Measurements from ENCODE around the gene ADM2. TPM values are rescaled to one million over a fixed set of nuclear protein-coding genes. Genes with fewer than 3 reads are reported as not detected.
"Not testable (repeated sequence)": the region's sequence is repeated elsewhere in the genome, so short reads cannot be mapped to it uniquely, and the experiment has no call there.

The ADM2 gene
- total and polyA plus RNA-seq, 3 experiments from 2014 or later, result 0.24 to 3.5 (median 3.4) TPM

DNA sequence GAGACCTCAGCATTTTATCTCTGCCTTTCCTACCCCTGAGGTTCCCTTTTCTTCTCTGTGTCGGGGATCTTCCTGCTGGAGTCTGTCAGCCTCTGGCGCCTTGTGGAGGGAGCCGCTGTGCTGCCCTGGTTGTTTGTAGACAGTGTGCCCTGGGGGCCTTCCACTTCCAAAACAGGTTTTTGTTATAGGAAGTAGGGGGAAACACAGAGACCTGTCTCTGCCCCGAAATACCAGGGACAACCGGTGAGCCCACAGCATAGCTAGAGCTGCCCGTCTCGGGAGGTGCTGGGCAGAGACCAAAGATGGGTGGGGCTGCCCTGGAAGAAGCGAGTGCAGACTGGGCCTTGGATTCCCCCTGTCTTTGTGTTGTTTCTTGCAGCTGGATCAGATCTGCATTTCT lies 34.7 kb downstream of the ADM2 start:
- Mint-ChIP-seq H3K4me3 (no peak overlapping the region), H3K9me3 (no peaks in the 10 kb centered on the region), H3K27me3 (peaks cover 0 to 1% of the 10 kb centered on the region in 2 donors), H3K36me3 (peaks cover 0 to 63% (median 2%) of the 10 kb centered on the region in 3 donors), H3K4me1 (peaks cover 9 to 22% (median 18%) of the 10 kb centered on the region in 3 donors), H3K27ac (no peak overlapping the region)
- no peak for DNase-seq
- no peaks in the 10 kb centered on the region for H3K9me3 ChIP-seq (ENCODE audit: low read length)
- H3K36me3 ChIP-seq (ENCODE audit: insufficient read depth, low read length), result peaks cover 13% of the 10 kb centered on the region
- no peaks in the 10 kb centered on the region for H3K4me1 ChIP-seq (ENCODE audit: insufficient read depth, low read length)
- H3K4me3 ChIP-seq (ENCODE audit: low read length), result no peak overlapping the region
- H3K27me3 ChIP-seq (ENCODE audit: insufficient read depth, low read length, poor library complexity, severe bottlenecking), result no peaks in the 10 kb centered on the region
- no peak overlapping the region for H3K27ac ChIP-seq (ENCODE audit: low read depth, low read length)
- POLR2A ChIA-PET, result no interaction called here
- CTCF ChIA-PET, result interaction anchor here (3.0 kb wide), 1 partner anchor 9 kb away, joined by 20 read pairs; the partner anchor contains the start of gene SCO2

DNA sequence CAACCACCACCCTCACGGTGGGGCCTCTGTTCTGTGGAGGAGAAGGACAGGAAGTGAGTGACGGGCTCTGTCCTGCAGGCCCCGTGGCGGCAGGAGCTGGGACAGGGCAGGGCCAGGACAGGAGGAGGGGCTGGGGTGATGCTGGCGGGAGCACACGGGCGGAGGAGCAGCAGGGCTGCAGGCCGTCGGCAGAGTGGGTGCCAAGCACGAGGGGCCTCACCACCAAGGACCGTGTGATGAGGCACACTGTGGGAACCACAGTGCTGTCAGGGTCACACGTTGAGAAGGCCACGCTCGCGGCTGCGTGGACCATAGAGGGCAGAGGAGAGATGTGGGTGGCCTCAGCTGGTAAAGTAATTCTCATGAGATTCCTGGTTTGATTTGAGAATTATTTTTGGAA lies 35.5 kb downstream of the ADM2 start:
- Histone ChIP-seq H3K9me3 (ENCODE audit: low read length) (no peaks in the 10 kb centered on the region), H3K4me1 (ENCODE audit: insufficient read depth, low read length) (no peaks in the 10 kb centered on the region), H3K27ac (ENCODE audit: low read depth, low read length) (no peak overlapping the region), H3K27me3 (ENCODE audit: insufficient read depth, low read length, poor library complexity, severe bottlenecking) (no peaks in the 10 kb centered on the region), H3K4me3 (ENCODE audit: low read length) (no peak overlapping the region), H3K36me3 (ENCODE audit: insufficient read depth, low read length) (peaks cover 13% of the 10 kb centered on the region)
- no peak overlapping the region for H3K4me3 Mint-ChIP-seq
- peaks cover 0 to 1% of the 10 kb centered on the region in 2 donors for H3K27me3 Mint-ChIP-seq
- POLR2A ChIA-PET, result interaction anchor here (1.2 kb wide), 1 partner anchor 9 kb away, joined by 3 read pairs; the partner anchor contains the start of gene SCO2
- H3K4me1 Mint-ChIP-seq, result peaks cover 9 to 22% (median 18%) of the 10 kb centered on the region in 3 donors
- CTCF ChIA-PET, result interaction anchor here (1.1 to 2.8 kb wide), 3 partner anchors 9 to 46 kb away, joined by 4 to 9 read pairs (median 8); partner anchors contain the start of genes LMF2, NCAPH2, SCO2 and SYCE3
- H3K27ac Mint-ChIP-seq, result peak overlapping the region in 1 of 8 donors; percentile 29
- no peak for DNase-seq
- no peaks in the 10 kb centered on the region for H3K9me3 Mint-ChIP-seq
- H3K36me3 Mint-ChIP-seq, result peaks cover 0 to 65% (median 2%) of the 10 kb centered on the region in 3 donors

DNA sequence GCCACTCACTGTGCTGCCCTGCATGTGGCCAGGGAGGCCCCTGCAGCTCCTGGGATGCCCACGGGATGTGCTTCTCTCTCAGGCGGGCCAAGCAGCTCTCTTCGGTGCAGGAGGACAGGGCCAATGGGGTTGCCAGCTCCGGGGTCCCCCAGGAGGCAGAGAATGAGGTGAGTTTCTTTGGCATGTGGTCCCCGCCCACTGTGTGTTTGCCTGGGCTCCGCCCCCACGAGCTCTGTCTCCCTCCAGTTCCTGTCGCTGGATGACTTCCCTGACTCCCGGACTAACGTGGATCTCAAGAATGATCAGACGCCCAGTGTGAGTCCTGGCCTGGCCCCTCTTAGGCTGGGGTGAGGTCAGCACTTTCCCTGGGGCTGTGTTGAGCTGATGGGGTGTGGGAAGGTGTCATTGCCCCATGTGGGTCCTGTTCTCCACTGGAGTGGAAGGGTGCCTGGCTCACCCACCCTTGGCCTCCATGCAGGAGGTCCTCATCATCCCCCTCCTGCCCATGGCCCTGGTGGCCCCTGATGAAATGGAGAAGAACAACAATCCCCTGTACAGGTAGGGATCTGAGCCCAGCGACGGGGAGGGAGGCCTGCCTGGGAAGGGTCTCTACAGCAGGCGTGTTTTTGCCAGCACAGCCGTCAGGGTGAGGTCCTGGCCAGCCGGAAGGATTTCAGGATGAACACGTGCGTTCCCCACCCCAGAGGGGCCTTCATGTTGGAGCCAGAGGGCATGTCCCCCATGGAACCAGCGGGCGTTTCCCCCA lies 36.3 kb downstream of the ADM2 start:
- ChIA-PET CTCF (interaction anchor here (0.5 to 2.8 kb wide), 4 partner anchors 8 to 73 kb away, joined by 4 to 9 read pairs (median 6); partner anchors contain the start of genes LMF2, NCAPH2, SCO2 and SYCE3), POLR2A (interaction anchor here (1.2 kb wide), 1 partner anchor 8 kb away, joined by 3 read pairs; the partner anchor contains the start of gene SCO2)
- Histone ChIP-seq H3K9me3 (ENCODE audit: low read length) (no peaks in the 10 kb centered on the region), H3K27me3 (ENCODE audit: insufficient read depth, low read length, poor library complexity, severe bottlenecking) (no peaks in the 10 kb centered on the region), H3K4me3 (ENCODE audit: low read length) (no peak overlapping the region), H3K27ac (ENCODE audit: low read depth, low read length) (no peak overlapping the region), H3K36me3 (ENCODE audit: insufficient read depth, low read length) (peaks cover 13% of the 10 kb centered on the region), H3K4me1 (ENCODE audit: insufficient read depth, low read length) (no peaks in the 10 kb centered on the region)
- no peak for DNase-seq
- Mint-ChIP-seq H3K4me1 (peaks cover 9 to 18% (median 13%) of the 10 kb centered on the region in 3 donors), H3K27me3 (no peaks in the 10 kb centered on the region), H3K9me3 (no peaks in the 10 kb centered on the region), H3K4me3 (no peak overlapping the region), H3K36me3 (peaks cover 0 to 65% (median 0%) of the 10 kb centered on the region in 3 donors), H3K27ac (no peak overlapping the region)

DNA sequence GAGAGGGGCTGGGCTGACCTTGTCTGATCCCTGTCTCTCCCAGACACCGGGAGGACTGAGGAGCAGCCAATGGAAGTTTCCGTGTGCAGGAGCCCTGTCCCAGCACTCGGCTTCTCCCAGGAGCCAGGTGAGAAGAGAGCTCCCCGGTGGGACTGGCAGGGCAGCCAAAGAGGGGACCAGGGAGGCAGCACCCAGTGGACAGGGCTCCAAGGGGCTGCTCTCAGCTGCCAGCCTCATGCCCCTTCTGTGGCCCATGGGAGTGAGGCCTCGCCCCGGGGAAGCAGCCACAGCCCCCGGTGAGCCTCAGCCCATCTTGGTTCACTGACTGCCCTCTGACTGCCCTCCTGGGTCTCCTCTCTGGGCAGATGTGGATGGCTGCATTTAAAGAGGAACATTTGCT lies 37.3 kb downstream of the ADM2 start:
- H3K9me3 ChIP-seq (ENCODE audit: low read length), result no peaks in the 10 kb centered on the region
- Mint-ChIP-seq H3K4me3 (no peak overlapping the region), H3K36me3 (peaks cover 0 to 70% (median 0%) of the 10 kb centered on the region in 3 donors), H3K4me1 (peaks cover 9 to 22% (median 13%) of the 10 kb centered on the region in 3 donors), H3K27ac (no peak overlapping the region), H3K27me3 (no peaks in the 10 kb centered on the region), H3K9me3 (no peaks in the 10 kb centered on the region)
- H3K27ac ChIP-seq (ENCODE audit: low read depth, low read length), result no peak overlapping the region
- no peaks in the 10 kb centered on the region for H3K4me1 ChIP-seq (ENCODE audit: insufficient read depth, low read length)
- CTCF ChIA-PET, result interaction anchor here (2.8 kb wide), 1 partner anchor 44 kb away, joined by 9 read pairs; the partner anchor contains the start of gene SYCE3
- DNase-seq, result no peak
- H3K4me3 ChIP-seq (ENCODE audit: low read length), result no peak overlapping the region
- POLR2A ChIA-PET, result no interaction called here
- H3K27me3 ChIP-seq (ENCODE audit: insufficient read depth, low read length, poor library complexity, severe bottlenecking), result no peaks in the 10 kb centered on the region
- peaks cover 13% of the 10 kb centered on the region for H3K36me3 ChIP-seq (ENCODE audit: insufficient read depth, low read length)

GRCh38 chr22:50519151-50519550 lies 37.8 kb downstream of the ADM2 start:
- H3K9me3 Mint-ChIP-seq, result no peaks in the 10 kb centered on the region
- Histone ChIP-seq H3K4me1 (ENCODE audit: insufficient read depth, low read length) (peaks cover 2% of the 10 kb centered on the region), H3K9me3 (ENCODE audit: low read length) (no peaks in the 10 kb centered on the region), H3K4me3 (ENCODE audit: low read length) (no peak overlapping the region), H3K36me3 (ENCODE audit: insufficient read depth, low read length) (peaks cover 13% of the 10 kb centered on the region), H3K27me3 (ENCODE audit: insufficient read depth, low read length, poor library complexity, severe bottlenecking) (no peaks in the 10 kb centered on the region), H3K27ac (ENCODE audit: low read depth, low read length) (no peak overlapping the region)
- no peak for DNase-seq
- peak overlapping the region in 1 of 8 donors; percentile 10 for H3K27ac Mint-ChIP-seq
- peaks cover 0 to 72% (median 0%) of the 10 kb centered on the region in 3 donors for H3K36me3 Mint-ChIP-seq
- ChIA-PET CTCF (interaction anchor here (2.8 kb wide), 1 partner anchor 44 kb away, joined by 9 read pairs; the partner anchor contains the start of gene SYCE3), POLR2A (no interaction called here)
- H3K4me3 Mint-ChIP-seq, result no peak overlapping the region
- peaks cover 9 to 19% (median 13%) of the 10 kb centered on the region in 3 donors for H3K4me1 Mint-ChIP-seq
- H3K27me3 Mint-ChIP-seq, result no peaks in the 10 kb centered on the region

GRCh38 chr22:50520184-50520583 lies 38.8 kb downstream of the ADM2 start:
- peaks cover 8 to 19% (median 12%) of the 10 kb centered on the region in 3 donors for H3K4me1 Mint-ChIP-seq
- H3K9me3 Mint-ChIP-seq; POLR2A ChIA-PET; CTCF ChIA-PET; H3K9me3 ChIP-seq (ENCODE audit: low read length); H3K27me3 Mint-ChIP-seq; H3K27me3 ChIP-seq (ENCODE audit: insufficient read depth, low read length, poor library complexity, severe bottlenecking); DNase-seq; H3K4me3 ChIP-seq (ENCODE audit: low read length); H3K27ac ChIP-seq (ENCODE audit: low read depth, low read length); H3K4me3 Mint-ChIP-seq: not testable (repeated sequence)
- Histone ChIP-seq H3K36me3 (ENCODE audit: insufficient read depth, low read length) (peaks cover 13% of the 10 kb centered on the region), H3K4me1 (ENCODE audit: insufficient read depth, low read length) (peaks cover 11% of the 10 kb centered on the region)
- peak overlapping the region in 1 of 8 donors; percentile 27 for H3K27ac Mint-ChIP-seq
- H3K36me3 Mint-ChIP-seq, result peaks cover 0 to 69% (median 3%) of the 10 kb centered on the region in 3 donors

DNA sequence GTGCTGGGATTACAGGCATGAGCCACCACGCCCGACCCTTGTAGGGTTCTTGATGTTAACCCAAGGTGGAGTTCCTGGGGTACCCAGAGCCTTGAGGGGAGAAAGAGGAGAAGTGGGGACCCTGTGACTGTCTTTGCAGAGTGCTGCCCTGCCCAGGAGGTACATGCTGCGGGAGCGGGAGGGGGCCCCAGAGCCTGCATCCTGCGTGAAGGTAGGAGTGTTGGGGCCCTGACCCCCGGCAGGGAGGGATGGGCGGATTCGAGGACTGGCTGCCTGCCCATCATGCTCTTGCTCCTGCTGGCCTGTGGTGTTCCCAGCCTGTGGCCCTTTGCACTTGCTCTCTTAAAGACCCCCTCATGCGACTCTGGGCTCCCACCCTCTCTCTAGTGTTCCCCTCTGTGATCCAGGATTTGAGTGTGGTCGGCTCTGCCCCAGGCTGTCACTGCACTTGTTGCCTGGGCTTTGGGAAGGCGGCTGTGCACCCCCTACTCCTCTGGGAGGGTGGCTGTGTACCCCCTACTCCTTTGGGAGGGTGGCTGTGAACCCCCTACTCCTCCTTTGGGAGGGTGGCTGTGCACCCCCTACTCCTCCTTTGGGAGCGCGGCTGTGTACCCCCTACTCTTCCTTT lies 39.6 kb downstream of the ADM2 start:
- Mint-ChIP-seq H3K4me3 (no peak overlapping the region), H3K36me3 (peaks cover 0 to 64% (median 3%) of the 10 kb centered on the region in 3 donors), H3K9me3 (no peaks in the 10 kb centered on the region), H3K4me1 (peaks cover 6 to 14% (median 8%) of the 10 kb centered on the region in 3 donors), H3K27me3 (no peaks in the 10 kb centered on the region), H3K27ac (no peak overlapping the region)
- Histone ChIP-seq H3K4me3 (ENCODE audit: low read length) (no peak overlapping the region), H3K27me3 (ENCODE audit: insufficient read depth, low read length, poor library complexity, severe bottlenecking) (no peaks in the 10 kb centered on the region), H3K36me3 (ENCODE audit: insufficient read depth, low read length) (peaks cover 13% of the 10 kb centered on the region), H3K4me1 (ENCODE audit: insufficient read depth, low read length) (peaks cover 11% of the 10 kb centered on the region), H3K27ac (ENCODE audit: low read depth, low read length) (no peak overlapping the region), H3K9me3 (ENCODE audit: low read length) (no peaks in the 10 kb centered on the region)
- POLR2A ChIA-PET, result no interaction called here
- CTCF ChIA-PET, result no interaction called here
- DNase-seq, result no peak

DNA sequence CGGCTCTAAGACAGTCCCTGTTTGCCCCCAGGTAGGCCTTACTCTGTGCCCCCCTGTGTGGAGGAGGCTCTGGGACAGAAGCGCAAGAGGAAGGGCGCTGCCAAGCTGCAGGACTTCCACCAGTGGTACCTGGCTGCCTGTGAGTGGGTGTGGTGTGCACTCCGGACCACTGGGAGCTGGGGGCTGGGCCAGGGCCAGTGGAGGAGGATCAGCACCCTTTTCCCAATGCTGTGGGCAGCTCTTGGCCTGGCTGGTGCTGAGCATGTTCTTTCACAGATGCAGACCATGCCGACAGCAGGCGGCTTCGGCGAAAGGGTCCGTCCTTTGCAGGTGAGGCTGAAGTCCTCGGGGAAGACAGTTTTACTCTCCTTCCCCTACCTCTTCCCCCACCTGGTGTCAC lies 40.4 kb downstream of the ADM2 start:
- POLR2A ChIA-PET, result no interaction called here

More for the DNA sequence above, 40.4 kb downstream of the ADM2 start:
- Histone ChIP-seq H3K36me3 (ENCODE audit: insufficient read depth, low read length) (peaks cover 9% of the 10 kb centered on the region), H3K4me3 (ENCODE audit: low read length) (no peak overlapping the region), H3K27ac (ENCODE audit: low read depth, low read length) (no peak overlapping the region), H3K27me3 (ENCODE audit: insufficient read depth, low read length, poor library complexity, severe bottlenecking) (no peaks in the 10 kb centered on the region), H3K4me1 (ENCODE audit: insufficient read depth, low read length) (peaks cover 14% of the 10 kb centered on the region), H3K9me3 (ENCODE audit: low read length) (no peaks in the 10 kb centered on the region)
- Mint-ChIP-seq H3K27ac (no peak overlapping the region), H3K9me3 (no peaks in the 10 kb centered on the region), H3K4me1 (peaks cover 7 to 14% (median 9%) of the 10 kb centered on the region in 3 donors), H3K36me3 (peaks cover 0 to 57% (median 3%) of the 10 kb centered on the region in 3 donors), H3K4me3 (no peak overlapping the region), H3K27me3 (no peaks in the 10 kb centered on the region)
- DNase-seq, result no peak
- CTCF ChIA-PET, result no interaction called here

Measured in CD8-positive, alpha-beta memory T cell (primary cell).